ENCODE measurements around the gene MVP.
A peak's percentile ranks its signal among the peaks of the same experiment; 100 is the strongest.
"Not testable (repeated sequence)": the region's sequence is repeated elsewhere in the genome, so short reads cannot be mapped to it uniquely, and the experiment has no call there.

Gene MVP

DNA sequence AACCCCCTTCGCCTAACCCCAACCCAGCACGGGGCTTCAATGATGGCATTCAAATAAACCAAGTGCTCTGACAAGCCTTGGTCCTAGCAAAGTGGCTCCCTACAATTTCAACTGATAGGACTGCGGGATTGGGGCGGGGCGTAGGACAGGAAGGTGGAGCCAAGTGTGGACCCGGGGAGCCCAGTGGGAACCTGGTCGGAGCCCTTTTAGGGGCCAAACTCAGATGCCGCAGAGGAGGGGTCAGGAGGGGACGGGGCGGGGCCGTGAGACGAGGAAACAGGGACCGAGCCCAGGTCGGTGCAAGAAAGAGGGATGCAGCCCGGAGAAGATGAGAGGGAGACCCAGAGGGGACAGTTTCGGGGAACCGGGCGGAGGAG is 55.9 kb downstream of the MVP start:
- DNase-seq = no peak

- no peak for DNase-seq
Observed at GRCh38 chr16:29876594-29877249, 56.5 kb downstream of the MVP start.

DNA sequence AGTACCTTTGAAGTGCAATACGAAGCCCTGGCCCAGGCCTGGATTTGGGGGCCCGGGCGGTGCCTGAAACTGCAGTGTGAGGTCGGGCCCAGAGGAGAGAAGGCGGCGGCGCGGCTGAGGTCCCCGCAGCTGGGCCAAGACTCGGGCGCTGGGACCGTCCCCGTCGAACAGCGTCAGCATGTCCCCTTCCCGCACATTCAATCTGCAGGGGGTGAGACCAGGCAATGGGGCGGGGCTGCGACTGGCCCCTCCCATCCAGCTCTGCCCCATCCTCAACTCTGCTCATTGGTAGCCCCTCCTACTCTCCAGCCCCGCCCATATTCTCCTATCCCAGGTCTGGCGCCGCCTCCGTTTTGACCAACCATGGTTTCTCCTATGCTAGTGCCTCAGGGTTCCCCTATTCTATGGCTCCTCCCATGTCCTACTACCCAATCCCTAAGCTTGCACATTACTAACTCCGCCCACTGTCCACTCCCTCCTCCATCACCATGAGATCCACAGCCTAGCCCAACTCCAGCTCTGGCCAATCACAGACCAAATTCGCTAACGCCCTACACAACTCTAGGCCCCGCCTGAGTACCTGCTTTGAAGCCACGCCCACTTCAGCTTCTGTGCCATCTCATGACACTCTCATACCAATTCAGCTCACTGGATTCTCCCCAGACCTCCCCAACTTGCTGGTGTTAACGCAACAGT is 57.2 kb downstream of the MVP start:
- peak; percentile 16 for DNase-seq

DNA sequence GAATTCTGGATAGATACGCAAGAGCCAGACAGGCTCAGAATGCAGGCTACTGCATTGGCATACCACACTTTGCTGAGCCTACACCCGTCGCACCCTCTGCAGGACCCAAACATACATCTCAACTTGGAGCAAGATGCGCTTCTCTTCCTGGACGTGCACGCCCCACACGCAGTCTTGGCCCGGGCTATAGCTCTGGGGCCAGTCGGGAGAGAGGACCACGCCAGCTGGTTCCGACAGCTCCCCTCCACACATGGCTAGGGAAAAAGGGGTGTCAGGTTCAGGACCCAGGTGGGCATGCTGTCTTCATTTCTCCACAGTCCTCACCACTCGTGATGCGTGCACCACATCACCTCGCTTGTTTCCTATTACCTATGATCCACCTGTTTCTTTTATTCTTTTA is 57.9 kb downstream of the MVP start:
- no peak for DNase-seq

- no peak for DNase-seq
Observed at GRCh38 chr16:29881050-29881449, 60.8 kb downstream of the MVP start.

DNA sequence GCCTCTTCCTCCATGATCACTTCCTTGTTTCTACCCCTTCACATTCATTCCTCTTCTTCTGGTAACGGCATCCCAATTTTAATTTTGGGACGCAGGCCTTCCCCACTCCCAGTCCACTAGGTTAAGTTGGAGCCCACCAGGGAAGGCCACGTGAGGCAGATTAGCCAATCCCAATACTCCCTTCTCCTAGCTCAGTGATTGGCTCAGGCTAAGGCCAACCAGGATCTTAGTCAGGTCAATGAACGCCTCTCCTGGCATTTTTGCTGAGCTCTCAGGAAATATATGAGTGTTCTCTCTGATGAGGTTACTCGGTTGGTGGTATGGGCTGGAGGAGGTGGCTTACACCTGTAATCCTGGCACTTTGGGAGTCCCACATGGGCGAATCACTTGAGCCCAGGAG is 63.7 kb downstream of the MVP start:
- no peak for DNase-seq

DNA sequence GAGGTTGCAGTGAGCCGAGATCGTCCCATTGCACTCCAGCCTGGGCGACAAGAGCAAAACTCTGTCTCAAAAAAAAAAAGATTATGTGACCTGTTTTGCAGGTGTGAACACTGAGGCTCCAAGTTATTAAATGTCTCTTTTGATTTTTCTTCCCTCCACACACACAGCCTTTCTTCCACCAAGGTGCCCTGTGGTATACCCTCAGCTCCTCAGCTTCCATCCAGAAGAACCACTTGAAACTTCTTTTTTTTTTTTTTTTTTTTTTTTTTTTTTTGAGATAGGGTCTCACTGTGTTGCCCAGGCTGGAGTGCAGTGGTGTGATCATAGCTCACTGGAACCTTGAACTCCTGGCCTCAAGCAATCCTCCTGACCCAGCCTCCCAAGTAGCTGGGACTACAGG is 69.1 kb downstream of the MVP start:
- not testable (repeated sequence) for DNase-seq

GRCh38 chr16:29891525-29892457 is 71.5 kb downstream of the MVP start:
- DNase-seq = no peak

GRCh38 chr16:29892458-29892813 is 72.2 kb downstream of the MVP start:
- DNase-seq = no peak

DNA sequence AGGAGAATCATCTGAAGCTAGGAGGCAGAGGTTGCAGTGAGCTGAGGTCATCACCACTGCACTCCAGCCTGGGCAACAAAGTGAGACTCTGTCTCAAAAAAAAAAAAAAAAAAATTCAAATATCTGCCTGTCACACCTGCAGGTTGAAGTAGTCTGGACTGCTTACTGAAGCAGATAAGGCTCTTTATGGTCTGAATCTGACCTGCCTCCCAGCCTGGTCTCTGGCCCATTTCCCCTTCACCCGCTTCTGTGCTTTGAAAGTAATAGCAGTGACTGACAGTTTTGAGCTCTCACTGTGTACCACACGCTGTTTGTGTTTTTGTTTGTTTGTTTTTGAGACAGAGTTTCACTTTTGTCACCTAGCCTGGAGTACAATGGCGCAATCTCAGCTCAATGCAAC is 73.3 kb downstream of the MVP start:
- DNase-seq = no peak

DNA sequence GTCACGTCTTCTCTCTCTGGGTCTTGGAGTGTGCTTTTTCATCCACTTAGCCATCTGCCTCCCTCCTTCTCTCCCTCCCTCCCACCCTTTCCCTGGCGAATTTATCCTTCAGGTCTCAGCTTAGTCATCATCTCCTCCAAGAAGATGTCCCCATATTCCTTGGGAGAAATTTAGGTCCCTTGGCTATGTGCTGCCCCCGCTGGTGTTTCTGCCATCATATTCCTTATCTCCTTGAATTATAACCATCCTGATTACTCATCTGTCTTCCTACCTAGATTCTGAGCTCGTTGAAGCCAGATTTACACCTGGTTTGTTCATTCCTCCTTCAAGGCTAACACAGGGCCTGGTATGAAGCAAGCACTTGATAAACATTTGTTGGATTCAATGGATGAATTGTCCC is 74.1 kb downstream of the MVP start:
- DNase-seq = no peak

- no peak for DNase-seq
Observed at GRCh38 chr16:29896841-29897240, 76.6 kb downstream of the MVP start.

DNA sequence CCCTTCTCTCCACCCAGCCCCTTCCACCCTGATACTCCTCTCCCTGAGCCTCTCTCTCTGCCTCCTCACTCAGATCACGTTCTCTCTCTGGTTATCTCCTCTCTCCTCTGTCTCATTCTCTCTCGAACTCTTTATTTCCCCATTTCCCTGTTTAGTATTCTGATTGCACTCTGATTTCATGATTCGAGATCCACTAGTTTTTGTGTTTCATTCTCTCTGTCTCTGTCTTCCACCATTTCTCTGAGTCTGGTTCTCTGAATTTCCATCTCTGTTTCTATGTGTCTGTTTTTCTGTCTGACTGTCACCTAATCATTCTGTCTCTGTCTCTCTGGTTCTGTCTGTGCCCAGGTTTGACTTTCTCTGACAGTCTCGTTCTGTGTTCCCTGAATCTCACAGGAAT is 77.1 kb downstream of the MVP start:
- no peak for DNase-seq

All from fibroblast of skin of abdomen (primary cell).